ENCODE data around the gene ARID1B.
"Not testable (repeated sequence)": the region's sequence is repeated elsewhere in the genome, so short reads cannot be mapped to it uniquely, and the experiment has no call there.

Gene ARID1B

GRCh38 chr6:157145656-157146285, 368.6 kb downstream of the ARID1B start:
- no peak for DNase-seq

- DNase-seq, result not testable (repeated sequence)
Observed at GRCh38 chr6:157147054-157148026, 370.2 kb downstream of the ARID1B start.

DNA sequence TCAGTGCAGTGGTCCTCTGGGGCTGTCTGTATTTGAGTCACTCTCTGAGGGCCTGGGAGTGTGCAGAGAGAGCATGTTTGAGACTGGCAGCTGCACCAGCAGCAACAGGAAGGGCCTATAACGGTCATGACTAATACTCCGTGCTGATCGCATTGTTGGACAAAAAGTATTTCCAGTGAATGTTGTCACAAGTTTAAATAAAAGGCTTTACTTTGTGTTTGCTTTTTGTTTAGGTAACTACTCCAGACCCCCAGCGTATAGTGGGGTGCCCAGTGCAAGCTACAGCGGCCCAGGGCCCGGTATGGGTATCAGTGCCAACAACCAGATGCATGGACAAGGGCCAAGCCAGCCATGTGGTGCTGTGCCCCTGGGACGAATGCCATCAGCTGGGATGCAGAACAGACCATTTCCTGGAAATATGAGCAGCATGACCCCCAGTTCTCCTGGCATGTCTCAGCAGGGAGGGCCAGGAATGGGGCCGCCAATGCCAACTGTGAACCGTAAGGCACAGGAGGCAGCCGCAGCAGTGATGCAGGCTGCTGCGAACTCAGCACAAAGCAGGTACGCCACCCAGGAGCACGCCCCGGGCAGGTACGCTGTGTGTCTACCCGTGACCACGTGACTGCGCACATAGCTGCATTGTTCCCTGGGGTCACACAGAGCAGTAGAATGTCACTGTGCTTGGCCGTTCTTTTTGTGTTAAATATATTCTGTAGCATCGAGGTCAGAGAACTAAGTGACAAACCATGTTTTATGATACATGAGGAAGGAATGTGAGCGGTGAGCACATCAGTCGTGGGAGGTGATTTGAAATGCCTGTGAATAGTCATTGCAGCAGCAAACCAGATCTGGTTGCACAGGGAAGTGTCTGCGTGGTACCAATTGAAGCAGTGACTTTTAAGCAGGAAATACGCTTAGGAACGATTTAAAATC, 371.5 kb downstream of the ARID1B start:
- DNase-seq, result no peak

GRCh38 chr6:157150076-157150475, 372.9 kb downstream of the ARID1B start:
- no peak for DNase-seq

DNA sequence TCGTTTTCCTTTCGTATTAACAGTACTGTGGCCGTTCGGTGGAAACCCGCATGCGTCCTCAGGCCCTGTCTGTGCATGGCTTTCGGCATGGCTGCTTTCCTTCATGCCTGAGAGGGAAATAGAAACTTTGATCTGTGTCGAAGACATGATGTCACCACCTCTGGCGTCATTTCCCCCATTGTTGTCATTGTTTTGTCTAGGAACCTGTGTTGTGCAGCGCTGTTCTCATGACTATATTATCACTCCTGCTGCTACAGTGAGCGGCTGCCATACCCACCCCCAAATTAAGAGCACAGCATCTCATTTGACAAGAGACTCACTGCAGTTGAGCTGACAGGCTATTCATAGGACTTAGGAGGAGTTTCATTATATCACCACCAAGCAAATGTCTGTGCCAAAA, 373.9 kb downstream of the ARID1B start:
- DNase-seq, result no peak

DNA sequence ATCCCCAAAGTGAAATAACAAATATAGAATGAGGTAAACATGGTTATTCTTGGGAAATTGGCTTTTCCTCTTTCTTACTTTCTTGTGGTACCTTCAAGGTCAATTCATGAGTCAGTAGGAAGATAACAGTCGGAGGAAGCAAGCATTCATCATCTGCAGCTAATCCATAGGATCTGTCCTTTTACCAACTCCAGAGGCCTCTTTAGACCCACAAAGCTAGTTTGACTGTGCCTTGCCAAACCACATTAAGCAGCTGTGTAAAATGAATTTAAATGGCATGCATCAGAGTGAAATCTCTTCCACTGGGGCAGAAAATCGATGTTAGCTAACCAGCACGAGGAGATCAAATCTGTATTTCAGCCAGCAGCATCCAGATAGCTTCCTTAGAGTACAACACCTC, 374.8 kb downstream of the ARID1B start:
- DNase-seq, result no peak

- DNase-seq, result no peak
Observed at GRCh38 chr6:157152556-157152955, 375.4 kb downstream of the ARID1B start.

DNA sequence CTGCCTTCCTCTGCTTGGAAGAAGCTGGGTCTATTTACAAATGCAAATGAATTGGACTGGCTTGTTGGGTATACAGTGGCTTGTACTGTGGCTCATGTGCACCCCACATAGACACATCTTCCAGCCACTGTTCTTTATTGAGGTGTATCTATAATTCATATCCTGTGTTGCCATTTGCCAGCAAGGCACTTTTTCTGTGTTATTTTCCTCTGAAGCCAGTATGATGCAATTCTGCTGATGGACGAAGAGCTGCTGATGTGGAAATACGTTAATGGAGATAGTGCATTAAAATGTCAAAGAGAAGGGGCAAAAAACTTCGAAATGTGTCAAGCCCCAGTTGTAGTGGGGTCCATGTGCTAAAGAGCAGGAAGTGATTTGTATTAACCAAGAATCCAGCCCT, 378.6 kb downstream of the ARID1B start:
- no peak for DNase-seq

DNA sequence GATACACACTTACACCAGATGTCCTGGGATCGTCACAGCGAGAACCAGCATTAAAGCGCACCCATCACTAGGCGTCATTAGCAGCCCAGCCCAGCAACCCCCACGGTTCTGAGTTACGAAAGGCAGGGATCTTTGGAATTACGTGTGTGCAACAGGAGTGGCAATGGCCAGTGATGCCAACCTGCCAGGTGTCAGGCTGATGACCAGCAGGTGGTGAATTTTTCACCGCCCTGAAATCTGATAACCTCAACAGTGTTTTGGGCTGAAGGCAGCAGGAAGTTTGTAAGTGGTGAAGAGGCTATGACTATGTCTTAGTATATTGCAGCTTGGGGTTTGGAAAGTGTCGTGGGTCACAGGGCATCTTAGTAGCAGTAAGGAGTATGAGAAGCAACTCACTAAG, 380.1 kb downstream of the ARID1B start:
- DNase-seq, result no peak

- no peak for DNase-seq
Observed at GRCh38 chr6:157158456-157158855, 381.3 kb downstream of the ARID1B start.

DNA sequence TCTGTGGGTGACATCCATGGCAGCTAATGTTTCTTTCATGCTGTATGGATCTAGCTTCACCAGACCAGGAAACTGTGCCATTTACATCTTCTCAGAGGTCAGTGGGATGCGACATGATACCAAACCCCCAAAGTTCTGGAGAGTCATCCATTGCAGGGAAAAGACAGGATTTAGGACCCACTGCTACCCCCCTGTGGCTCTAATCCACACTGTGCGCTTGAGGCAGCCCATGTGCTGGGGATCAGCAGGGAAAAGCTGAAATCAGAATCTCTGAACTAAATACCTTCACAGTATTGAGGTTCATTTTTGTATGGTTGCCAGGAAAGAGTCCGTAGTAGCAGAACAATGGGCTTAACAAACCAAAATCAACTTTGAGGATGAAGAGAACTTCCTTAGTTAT, 381.7 kb downstream of the ARID1B start:
- no peak for DNase-seq

GRCh38 chr6:157159348-157159747, 382.2 kb downstream of the ARID1B start:
- no peak for DNase-seq

DNA sequence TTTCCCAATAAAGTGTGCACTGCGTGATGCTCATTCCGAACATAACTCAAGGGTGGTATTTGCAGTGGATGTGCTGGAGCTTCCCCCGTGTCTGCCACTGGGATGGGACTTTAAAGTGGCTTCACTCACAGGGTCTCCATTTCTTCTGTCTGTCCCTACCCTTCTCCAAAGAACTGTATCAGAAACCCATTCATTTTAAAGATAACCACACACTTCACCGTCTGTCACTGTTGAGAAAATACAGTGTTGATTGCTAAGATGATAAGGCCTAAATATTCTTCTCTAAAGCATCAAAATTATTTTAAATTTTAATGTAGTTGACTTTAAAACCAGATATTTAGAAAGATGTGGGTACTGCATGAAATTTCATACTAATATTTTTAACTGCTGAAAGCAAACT, 384.7 kb downstream of the ARID1B start:
- no peak for DNase-seq

GRCh38 chr6:157162766-157163433, 385.7 kb downstream of the ARID1B start:
- no peak for DNase-seq

DNA sequence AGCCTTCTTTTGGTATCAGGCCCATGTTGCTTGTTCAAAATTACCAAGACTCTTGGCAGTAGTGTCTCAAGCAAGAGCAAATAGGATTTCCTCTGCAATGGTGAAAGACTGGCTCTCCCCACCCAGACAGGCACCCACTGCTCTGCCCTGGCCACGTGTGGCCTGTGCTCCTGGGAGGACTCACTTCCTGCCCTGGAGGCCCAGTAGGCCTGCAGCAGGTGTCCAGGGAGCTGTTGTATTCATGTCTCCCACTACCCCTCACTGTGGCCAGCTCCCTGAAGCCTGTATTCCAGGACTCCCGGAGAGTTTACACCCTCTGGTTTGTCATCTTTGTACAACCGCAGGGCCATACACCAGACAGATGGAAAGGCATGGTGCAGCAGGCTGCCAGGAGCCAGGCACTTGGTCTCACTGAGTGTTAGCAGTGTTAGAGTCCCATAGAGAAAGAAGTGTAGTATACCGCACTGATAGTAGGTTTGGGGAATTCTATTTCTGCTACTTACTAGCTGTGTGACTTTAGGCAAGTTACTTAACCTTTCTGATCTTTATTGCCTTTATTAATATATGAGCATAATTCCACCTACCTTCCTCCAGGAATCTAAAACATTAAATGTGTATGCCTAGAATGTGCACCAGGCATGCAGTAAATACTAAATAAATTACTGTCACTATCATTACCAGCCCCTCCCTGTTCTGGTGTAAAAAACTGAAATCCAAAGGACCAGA, 386.4 kb downstream of the ARID1B start:
- DNase-seq, result no peak

DNA sequence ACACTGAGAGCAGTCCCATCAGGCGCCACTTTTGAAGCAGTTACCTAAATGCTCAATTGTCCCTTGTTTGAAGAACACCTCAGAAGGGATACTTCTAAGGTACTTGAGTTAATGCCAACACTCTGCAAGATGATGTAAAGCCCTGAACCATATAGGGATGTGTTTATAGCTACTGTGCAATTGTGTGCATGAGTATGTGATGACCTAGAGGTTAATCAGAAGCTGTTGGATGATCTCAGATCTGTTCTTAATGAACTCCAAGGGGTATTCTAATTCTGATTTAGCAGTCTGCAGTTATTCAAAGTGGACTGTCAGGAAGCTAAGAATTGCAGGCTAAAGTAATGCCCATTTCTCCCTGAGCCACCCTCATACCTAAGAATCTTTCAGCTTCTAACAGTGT, 387.8 kb downstream of the ARID1B start:
- DNase-seq, result no peak

DNA sequence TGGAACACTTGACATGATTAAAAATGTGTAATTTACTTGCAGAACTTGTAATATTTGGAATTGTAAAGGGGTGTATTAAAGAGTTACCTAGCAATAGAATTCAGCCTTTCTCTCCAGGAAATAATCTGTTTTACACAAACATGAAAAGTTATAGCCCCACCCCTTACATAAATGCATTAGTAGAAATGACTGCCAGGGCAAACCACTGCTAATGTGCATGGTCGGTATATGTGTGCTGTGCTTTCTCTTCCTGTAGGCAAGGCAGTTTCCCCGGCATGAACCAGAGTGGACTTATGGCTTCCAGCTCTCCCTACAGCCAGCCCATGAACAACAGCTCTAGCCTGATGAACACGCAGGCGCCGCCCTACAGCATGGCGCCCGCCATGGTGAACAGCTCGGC, 389.6 kb downstream of the ARID1B start:
- no peak for DNase-seq

GRCh38 chr6:157167837-157168236, 390.7 kb downstream of the ARID1B start:
- DNase-seq, result no peak

DNA sequence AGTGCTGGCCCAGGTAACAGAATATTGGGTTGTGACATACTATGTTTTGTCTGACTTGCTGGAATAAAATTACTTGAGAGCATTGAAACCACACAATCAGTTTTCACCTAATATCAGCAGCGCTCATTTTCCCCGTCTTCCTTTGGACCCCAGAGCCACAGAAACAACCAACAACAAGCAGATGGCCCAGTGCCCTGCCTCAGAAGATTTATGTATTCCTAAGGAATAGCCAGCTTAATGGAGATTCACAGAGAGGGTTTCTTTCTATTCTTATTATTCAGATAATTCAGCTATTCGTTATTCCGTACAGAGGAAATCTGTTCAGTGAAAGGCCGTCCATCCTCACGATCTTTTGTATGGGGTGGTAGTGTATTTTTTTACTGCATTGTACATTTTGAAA, 391.3 kb downstream of the ARID1B start:
- DNase-seq, result no peak

DNA sequence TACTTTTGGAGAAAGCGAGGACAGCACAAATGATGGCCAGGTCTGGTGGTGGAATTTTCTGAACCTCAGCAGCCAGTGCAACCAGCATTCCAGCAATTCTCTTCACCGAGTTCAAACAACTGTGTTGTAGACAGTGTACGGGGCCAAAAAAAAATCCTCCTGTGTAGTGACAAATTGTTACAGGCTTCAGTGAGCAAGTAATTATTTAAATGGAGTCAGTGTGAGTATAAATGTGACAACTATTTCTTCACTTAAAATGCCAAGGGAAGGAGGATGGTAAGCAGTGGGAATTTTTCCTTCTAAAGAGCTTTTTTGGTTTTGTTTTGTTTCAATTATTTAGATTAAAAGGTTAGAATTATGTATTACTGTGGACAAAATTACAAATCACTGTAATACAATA, 392.0 kb downstream of the ARID1B start:
- DNase-seq, result no peak

DNA sequence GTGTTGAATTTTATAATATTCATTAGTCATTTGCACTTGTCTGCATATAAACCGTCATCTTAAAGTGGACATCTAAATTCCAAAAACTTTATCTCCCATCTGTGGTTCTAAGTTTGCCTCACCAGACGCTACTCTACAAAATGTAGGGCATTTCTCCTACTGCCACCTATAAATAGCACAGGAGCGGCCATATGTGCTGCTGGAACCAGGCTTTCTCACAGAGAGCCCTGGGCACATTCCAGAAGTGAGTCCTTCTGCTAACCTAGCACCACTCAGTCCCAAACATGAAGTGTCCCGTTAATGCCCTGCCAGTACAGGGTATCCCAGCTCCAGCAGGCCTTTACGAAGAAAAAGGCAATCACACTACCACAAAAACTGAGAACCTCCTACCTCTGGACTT, 392.5 kb downstream of the ARID1B start:
- no peak for DNase-seq

DNA sequence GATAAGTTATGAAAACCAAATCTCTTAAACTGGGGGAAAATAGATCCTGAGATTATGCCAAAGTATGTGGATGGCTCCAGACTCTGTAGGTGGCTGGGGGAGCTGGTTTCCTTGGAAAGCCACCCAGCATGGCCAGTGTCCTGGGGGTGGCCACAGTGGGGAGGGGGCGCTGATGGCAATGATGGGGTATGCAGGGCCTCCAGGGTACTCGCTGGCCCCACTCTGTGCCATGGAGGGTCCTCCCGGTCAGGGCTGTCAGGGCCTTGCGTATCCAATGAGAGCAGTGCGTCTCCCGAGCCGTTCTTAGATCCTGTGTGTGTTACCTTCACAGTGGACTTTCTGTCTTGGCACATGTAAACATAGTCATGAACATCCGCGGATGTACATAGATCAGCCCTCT, 393.4 kb downstream of the ARID1B start:
- no peak for DNase-seq
